Measurements from ENCODE around the gene GFRA1.

Gene GFRA1

GRCh38 chr10:116156819-116157218 lies 116.2 kb downstream of the GFRA1 start:
- no peak for DNase-seq

GRCh38 chr10:116155191-116155590 lies 117.8 kb downstream of the GFRA1 start:
- no peak for DNase-seq

DNA sequence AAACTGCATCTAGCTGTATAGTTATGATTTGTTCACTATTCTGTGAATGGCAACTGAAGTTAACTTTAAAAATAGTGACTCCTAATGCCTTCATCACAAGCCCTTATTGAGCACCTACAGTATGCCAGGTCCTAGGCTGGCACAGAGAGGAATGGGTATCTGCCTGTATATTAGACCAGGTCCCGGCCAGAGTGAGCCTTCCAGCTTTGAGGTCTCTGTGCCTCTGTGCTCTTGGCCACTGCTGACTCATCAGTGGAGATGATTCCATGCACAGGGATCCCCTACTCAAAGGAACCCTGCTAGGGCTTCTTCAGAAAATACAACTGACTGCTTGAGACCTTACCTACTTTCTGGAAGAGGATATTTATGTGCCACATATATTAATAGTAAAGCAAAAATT lies 118.4 kb downstream of the GFRA1 start:
- DNase-seq = no peak

- no peak for DNase-seq
Observed at GRCh38 chr10:116151076-116151475, 121.9 kb downstream of the GFRA1 start.

- DNase-seq = no peak
Observed at GRCh38 chr10:116150606-116151005, 122.4 kb downstream of the GFRA1 start.

- DNase-seq = no peak
Observed at GRCh38 chr10:116147147-116147905, 125.7 kb downstream of the GFRA1 start.

- DNase-seq = no peak
Observed at GRCh38 chr10:116146372-116147140, 126.5 kb downstream of the GFRA1 start.

GRCh38 chr10:116143673-116144222 lies 129.3 kb downstream of the GFRA1 start:
- no peak for DNase-seq

GRCh38 chr10:116141855-116142254 lies 131.2 kb downstream of the GFRA1 start:
- DNase-seq = no peak

DNA sequence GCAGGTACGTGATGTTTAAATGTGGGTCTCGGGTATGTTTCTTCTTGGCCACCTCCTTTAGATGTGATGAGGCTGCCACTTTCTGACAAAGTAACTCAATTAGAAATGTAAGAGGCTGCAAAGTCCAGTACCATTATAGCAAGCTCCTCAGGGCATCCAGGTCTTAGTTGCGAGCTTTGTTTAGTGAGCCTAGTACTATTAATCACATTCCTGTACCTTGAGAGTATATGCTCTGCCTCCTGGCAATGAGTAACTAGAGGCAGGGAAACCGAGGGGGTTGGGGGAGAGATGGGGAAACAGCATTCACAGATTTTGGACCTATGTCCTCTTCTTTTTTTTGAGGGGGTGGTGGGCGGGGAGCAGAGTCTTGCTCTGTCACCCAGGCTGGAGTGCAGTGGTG lies 131.8 kb downstream of the GFRA1 start:
- DNase-seq = no peak

DNA sequence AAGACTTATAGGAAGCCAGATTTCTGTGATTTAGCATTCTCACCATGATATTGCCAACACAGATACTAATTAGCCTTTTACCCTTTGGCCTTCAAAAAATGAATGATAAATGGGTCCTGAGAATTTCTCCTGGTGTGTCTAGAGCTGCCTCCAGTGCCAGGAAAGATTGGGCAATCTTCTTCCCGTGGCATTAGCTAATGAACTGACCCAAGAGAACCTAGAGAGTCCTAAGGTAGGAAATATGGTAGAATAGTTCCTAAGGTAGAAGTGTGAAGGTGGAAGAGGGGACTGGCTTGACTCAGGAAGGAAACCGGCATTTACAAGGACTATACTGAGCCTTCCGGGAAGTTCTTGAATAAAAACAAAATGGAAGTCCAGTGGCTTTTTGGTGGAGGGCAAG lies 133.1 kb downstream of the GFRA1 start:
- no peak for DNase-seq

DNA sequence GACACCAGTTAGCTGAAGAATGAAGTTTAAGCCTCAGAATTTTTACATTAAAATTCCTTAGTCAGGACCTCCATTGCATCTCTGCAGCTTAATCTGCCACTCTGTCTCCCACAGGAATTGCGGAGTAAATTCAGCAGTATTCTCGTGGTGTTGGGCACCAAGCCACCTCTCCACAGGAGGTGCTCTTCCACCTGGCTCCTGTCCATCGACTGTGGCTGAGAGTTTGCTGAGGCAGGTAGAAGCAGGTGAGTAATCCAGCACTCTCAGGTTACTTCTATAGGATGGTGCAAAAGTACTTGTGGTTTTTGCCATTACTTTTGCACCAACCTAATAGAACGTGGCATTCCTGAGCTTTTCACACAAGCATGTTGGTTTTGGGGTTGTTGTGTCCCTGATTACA lies 134.1 kb downstream of the GFRA1 start:
- peak; percentile 25 for DNase-seq

GRCh38 chr10:116136261-116136660 lies 136.7 kb downstream of the GFRA1 start:
- no peak for DNase-seq

DNA sequence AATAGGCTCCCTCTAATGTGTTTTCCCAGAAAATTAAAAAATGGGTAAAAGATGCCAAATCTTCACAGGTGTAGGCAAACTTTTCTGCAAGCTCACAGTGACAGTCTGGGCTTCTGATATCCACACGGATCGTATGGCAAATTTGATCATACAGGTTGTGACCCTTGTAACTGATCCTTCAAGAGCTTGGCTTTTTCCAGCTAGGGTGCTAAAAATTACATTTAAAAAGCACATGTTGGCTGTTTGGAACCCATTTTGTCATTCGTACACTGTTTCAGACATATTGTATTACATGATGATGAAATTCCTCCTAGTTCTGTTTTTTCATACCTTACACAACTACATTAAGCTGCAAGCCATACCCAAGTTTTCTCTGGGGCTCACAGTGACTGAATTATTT lies 138.7 kb downstream of the GFRA1 start:
- no peak for DNase-seq

GRCh38 chr10:116133634-116134033 lies 139.4 kb downstream of the GFRA1 start:
- no peak for DNase-seq

DNA sequence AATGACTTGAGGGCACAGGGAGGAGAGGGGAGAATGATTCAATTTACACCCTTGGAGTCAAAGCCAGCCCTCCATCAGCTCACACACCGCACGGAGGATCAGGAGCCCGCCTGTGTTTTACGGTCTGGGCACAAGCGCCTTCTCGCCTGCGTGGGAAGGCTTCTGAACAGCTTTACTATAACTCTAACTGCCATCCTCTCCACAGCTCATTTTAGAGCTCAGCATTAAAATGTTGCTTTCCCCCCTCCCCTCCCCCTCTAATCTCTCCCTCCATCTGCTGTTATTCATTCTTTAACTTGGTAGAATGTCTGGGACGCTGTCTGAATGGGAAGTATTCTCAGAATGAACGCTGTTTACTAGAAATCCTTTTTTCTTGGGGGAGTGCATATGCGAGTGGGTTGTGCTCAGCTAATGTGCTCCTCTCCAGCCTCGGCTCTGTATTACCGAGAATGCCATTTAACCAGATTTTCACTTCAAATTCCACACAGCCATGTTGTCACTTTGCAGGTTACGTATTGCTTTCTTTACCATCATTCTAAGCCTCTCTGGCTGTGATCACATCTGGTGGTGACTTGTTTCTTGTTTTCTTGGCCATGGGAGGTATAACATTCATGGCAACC lies 140.1 kb downstream of the GFRA1 start:
- DNase-seq = no peak

DNA sequence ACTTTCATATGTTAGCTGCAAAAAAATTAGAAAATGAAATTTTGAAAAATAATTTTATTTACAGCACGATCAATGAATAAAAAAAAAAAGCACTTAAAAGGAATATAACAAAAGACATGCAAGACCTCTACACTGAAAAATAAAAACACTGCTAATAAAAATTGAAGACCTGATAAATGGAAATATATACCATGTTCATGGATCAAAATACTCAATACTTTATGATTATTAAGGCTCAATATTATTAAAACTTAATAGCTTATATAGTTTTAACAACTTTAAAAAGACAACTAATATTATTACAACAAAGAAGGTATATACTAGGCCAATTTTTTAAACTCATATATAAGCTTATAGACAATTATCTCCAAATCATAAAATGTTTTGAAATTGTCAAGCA lies 143.0 kb downstream of the GFRA1 start:
- no peak for DNase-seq

DNA sequence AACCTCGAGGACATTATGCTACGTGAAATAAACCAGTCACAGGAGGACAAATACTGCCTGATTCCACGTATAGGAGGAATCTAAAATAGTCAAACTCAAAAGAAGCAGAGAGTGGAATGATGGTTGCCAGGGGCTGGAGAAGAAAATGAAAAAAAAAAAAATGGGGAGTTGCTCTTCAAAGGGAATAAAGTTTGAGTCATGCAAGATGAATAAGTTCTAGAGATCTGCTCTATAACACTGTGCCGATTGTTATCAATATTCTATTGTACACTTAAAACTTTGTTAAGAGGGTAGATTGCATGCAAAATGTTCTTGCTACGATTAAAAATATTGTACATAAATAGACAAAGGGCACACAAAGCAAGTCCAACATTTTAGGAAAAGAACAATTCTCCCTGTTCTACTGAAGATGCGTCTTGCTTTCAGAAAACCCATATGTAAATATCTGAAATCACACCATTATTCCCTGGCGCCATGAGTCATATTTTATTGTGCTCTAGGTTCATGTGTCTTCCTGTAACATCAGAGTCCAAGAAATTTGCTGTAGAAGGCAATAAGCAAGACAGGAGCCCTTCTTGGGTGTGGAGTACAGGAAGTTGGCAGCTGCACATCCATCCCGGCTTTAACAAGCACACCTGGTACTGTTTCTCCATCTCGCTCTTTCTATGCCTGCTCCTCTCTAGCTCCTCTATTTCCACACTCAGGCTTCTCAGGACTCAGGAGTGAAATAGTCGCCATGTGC lies 145.9 kb downstream of the GFRA1 start:
- DNase-seq = no peak

GRCh38 chr10:116126239-116126638 lies 146.8 kb downstream of the GFRA1 start:
- no peak for DNase-seq

DNA sequence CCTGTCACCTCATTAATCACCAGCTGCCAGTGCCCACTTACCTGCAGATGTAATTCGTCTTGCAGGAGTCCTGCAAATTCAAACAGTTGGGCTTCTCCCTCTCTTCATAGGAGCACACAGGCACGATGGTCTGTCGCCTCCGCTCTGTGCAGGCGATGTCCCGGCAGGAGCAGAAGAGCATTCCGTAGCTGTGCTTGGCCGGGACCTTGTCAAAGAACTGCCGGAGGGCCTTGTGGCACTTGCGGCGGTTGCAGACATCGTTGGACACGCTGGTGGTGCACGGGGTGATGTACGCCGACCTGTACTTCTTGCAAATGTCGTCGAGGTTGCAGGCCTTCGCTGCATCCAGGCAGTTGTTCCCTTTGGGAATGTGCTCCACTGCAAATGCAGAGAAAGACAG lies 147.8 kb downstream of the GFRA1 start:
- DNase-seq = no peak

DNA sequence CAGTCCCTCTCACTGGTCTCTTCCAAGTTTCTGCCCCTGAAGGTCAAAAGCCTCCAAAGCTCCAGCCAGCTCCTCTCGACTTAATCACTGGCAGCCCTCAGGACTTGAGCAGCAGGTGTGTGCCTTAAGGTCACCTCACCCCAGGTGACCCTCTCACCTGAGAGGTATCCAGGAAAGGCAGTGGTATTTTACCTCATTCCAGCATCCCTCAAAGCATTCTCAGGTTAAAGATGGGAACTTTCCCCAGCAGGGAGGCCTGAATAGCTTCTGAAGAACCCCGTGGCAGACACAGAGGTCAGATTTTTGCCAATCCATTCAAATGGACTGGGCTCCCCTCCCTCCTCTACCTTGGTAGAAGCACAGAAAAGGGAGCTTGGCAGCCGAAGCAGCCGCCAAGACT lies 148.2 kb downstream of the GFRA1 start:
- no peak for DNase-seq

DNA sequence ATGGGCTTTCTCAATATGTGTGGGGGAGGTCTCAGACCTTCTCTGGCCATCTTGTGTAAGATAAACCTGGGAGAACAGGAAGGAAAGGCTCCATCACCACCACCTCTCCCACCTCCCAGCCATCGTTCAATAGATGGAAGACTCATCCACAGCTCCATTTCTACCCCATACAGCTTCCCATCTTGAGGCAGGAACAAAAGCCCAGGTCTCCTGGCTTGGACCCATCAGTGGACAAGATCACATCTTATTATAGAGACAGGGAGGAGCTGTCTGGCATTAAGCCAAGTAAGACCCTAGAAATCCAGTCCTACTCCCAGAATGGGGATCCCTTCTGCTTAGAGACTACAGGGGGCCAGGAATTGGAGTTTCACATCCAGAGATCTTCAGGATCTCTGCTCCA lies 150.3 kb downstream of the GFRA1 start:
- DNase-seq = no peak

Measured in NCI-H146 (cell line).